Gastrocnemius medialis (tissue), 4 donors: ENCODE measurements around the gene FOSB.

Experiments
- CTCF ChIP-seq, 5 experiments: fragments of 450-650 bp in 3 of 5; fragments of 200-600 bp in 2 of 5; sonication (generic) in 2 of 5; IDR thresholded peaks in 4 of 5; conservative IDR thresholded peaks in 1 of 5; 1 replicate in 4 of 5; 2 replicates in 1 of 5; pipeline ENCODE4 v1.5.1; 2016 to 2019; ENCODE audit warnings: antibody characterized with exemption in 5 of 5, mild to moderate bottlenecking in 3 of 5, moderate library complexity in 3 of 5
- POLR2A ChIP-seq, 2 donors: fragments of 450-650 bp; IDR thresholded peaks; one replicate each; pipeline ENCODE4 v1.6.1; 2017; ENCODE audit warnings: antibody characterized with exemption in 2 of 2, mild to moderate bottlenecking in 2 of 2, moderate library complexity in 2 of 2

GRCh38 chr19:45457776-45458175, 10.0 kb upstream of the FOSB start:
- TF ChIP-seq POLR2A (IDR thresholded peaks at IDR 0.05) (no peak), CTCF (IDR thresholded peaks at IDR 0.05 in 4 of 5, conservative IDR thresholded peaks at IDR 0.05 in 1 of 5) (no peak)
